Endothelial cell of hepatic sinusoid (primary cell): ENCODE results near the gene KIF13A.
"Not testable (repeated sequence)": the region's sequence is repeated elsewhere in the genome, so short reads cannot be mapped to it uniquely, and the experiment has no call there.

Experiments used
- in situ Hi-C: cut with HindIII; loops from 2 replicates; pipeline ENCODE4 v1.10.0; 2017; ENCODE audit warnings: low sequenced_read_pairs

The KIF13A gene

GRCh38 chr6:17744019-17744756 is 243.2 kb downstream of the KIF13A start:
- in situ Hi-C loops: no loop called here

GRCh38 chr6:17741507-17741906 is 245.9 kb downstream of the KIF13A start:
- in situ Hi-C loops: no loop called here

- in situ Hi-C loops: no loop called here
Measured at GRCh38 chr6:17740559-17741220, 246.7 kb downstream of the KIF13A start.

GRCh38 chr6:17737704-17738252 is 249.7 kb downstream of the KIF13A start:
- in situ Hi-C loops: no loop called here

- in situ Hi-C loops: not testable (repeated sequence)
Measured at GRCh38 chr6:17735311-17735710, 252.1 kb downstream of the KIF13A start.

GRCh38 chr6:17730078-17730704 is 257.2 kb downstream of the KIF13A start:
- in situ Hi-C loops: no loop called here

- in situ Hi-C loops: no loop called here
Measured at GRCh38 chr6:17729223-17730077, 258.0 kb downstream of the KIF13A start.

- in situ Hi-C loops: no loop called here
Measured at GRCh38 chr6:17728551-17729222, 258.7 kb downstream of the KIF13A start.

- in situ Hi-C loops: no loop called here
Measured at GRCh38 chr6:17725083-17725482, 262.4 kb downstream of the KIF13A start.

GRCh38 chr6:17724341-17724740 is 263.1 kb downstream of the KIF13A start:
- in situ Hi-C loops: no loop called here

- in situ Hi-C loops: no loop called here
Measured at GRCh38 chr6:17721671-17722070, 265.8 kb downstream of the KIF13A start.

- in situ Hi-C loops: no loop called here
Measured at GRCh38 chr6:17719323-17720041, 268.0 kb downstream of the KIF13A start.

GRCh38 chr6:17716221-17716620 is 271.2 kb downstream of the KIF13A start:
- in situ Hi-C loops: no loop called here

- in situ Hi-C loops: no loop called here
Measured at GRCh38 chr6:17714879-17715851, 272.3 kb downstream of the KIF13A start.

- in situ Hi-C loops: no loop called here
Measured at GRCh38 chr6:17714177-17714576, 273.3 kb downstream of the KIF13A start.

GRCh38 chr6:17712576-17712975 is 274.9 kb downstream of the KIF13A start:
- in situ Hi-C loops: no loop called here

GRCh38 chr6:17710331-17710730 is 277.1 kb downstream of the KIF13A start:
- in situ Hi-C loops: no loop called here

GRCh38 chr6:17709476-17709875 is 278.0 kb downstream of the KIF13A start:
- in situ Hi-C loops: no loop called here
